ENCODE results near the gene ACAA1.

GRCh38 chr3:38121451-38121831 lies 15.5 kb downstream of the ACAA1 start:
- TF ChIP-seq POLR2AphosphoS5 (IDR thresholded peaks at IDR 0.05; ENCODE audit: borderline replicate concordance, low read depth, low read length), result no peak
- no peak for TF ChIP-seq EZH2 (IDR thresholded peaks at IDR 0.05)

Measured in SK-N-MC (cell line).